Measurements from ENCODE around the gene TOR1A. TPM values are rescaled to one million over a fixed set of nuclear protein-coding genes. Genes with fewer than 3 reads are reported as not detected.

The TOR1A gene
- total RNA-seq, 4 donors from 2014 or later = 33.7 to 61.4 (median 47.2) TPM

GRCh38 chr9:129858167-129858962 is 34.4 kb upstream of the TOR1A start:
- TF ChIP-seq CTCF (IDR thresholded peaks at IDR 0.05; ENCODE audit: low read depth) = no peak

GRCh38 chr9:129857207-129857606 is 33.3 kb upstream of the TOR1A start:
- no peak for TF ChIP-seq CTCF (IDR thresholded peaks at IDR 0.05; ENCODE audit: low read depth)

GRCh38 chr9:129854588-129855110 is 30.7 kb upstream of the TOR1A start:
- no peak for TF ChIP-seq CTCF (IDR thresholded peaks at IDR 0.05; ENCODE audit: low read depth)

- no peak for TF ChIP-seq CTCF (IDR thresholded peaks at IDR 0.05; ENCODE audit: low read depth)
These were observed 29.7 kb upstream of the TOR1A start for GRCh38 chr9:129853614-129854013.

GRCh38 chr9:129852579-129852978 is 28.6 kb upstream of the TOR1A start:
- no peak for TF ChIP-seq CTCF (IDR thresholded peaks at IDR 0.05; ENCODE audit: low read depth)

GRCh38 chr9:129851821-129852220 is 27.9 kb upstream of the TOR1A start:
- no peak for TF ChIP-seq CTCF (IDR thresholded peaks at IDR 0.05; ENCODE audit: low read depth)

GRCh38 chr9:129850821-129851550 is 27.1 kb upstream of the TOR1A start:
- TF ChIP-seq CTCF (IDR thresholded peaks at IDR 0.05; ENCODE audit: low read depth) = no peak
